ENCODE measurements around the gene ZNF500.

GRCh38 chr16:4704913-4705312, 62.0 kb downstream of the ZNF500 start:
- TF ChIP-seq CTCF (IDR thresholded peaks at IDR 0.05) (no peak), POLR2A (IDR thresholded peaks at IDR 0.05) (no peak)

Data from uterus (tissue), 2 donors.